ENCODE measurements around the gene CTBP1.

Gene CTBP1

GRCh38 chr4:1219566-1219950, 29.4 kb downstream of the CTBP1 start:
- no peak overlapping the region for H3K4me3 ChIP-seq (ENCODE audit: low read depth, low read length)
- TF ChIP-seq POLR2A (IDR thresholded peaks at IDR 0.05; ENCODE audit: extremely low read depth, insufficient read length) (no peak), MYC (IDR thresholded peaks at IDR 0.05; ENCODE audit: low read depth, low read length) (no peak)
- TF ChIP-seq, protein P1, sequence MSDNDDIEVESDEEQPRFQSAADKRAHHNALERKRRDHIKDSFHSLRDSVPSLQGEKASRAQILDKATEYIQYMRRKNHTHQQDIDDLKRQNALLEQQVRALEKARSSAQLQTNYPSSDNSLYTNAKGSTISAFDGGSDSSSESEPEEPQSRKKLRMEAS (IDR thresholded peaks at IDR 0.05; ENCODE audit: low read depth, low read length): no peak
- TF ChIP-seq, protein P2, sequence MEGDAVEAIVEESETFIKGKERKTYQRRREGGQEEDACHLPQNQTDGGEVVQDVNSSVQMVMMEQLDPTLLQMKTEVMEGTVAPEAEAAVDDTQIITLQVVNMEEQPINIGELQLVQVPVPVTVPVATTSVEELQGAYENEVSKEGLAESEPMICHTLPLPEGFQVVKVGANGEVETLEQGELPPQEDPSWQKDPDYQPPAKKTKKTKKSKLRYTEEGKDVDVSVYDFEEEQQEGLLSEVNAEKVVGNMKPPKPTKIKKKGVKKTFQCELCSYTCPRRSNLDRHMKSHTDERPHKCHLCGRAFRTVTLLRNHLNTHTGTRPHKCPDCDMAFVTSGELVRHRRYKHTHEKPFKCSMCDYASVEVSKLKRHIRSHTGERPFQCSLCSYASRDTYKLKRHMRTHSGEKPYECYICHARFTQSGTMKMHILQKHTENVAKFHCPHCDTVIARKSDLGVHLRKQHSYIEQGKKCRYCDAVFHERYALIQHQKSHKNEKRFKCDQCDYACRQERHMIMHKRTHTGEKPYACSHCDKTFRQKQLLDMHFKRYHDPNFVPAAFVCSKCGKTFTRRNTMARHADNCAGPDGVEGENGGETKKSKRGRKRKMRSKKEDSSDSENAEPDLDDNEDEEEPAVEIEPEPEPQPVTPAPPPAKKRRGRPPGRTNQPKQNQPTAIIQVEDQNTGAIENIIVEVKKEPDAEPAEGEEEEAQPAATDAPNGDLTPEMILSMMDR (IDR thresholded peaks at IDR 0.05; ENCODE audit: low read depth, low read length): no peak
- no peak for DNase-seq (ENCODE audit: low read depth)

DNA sequence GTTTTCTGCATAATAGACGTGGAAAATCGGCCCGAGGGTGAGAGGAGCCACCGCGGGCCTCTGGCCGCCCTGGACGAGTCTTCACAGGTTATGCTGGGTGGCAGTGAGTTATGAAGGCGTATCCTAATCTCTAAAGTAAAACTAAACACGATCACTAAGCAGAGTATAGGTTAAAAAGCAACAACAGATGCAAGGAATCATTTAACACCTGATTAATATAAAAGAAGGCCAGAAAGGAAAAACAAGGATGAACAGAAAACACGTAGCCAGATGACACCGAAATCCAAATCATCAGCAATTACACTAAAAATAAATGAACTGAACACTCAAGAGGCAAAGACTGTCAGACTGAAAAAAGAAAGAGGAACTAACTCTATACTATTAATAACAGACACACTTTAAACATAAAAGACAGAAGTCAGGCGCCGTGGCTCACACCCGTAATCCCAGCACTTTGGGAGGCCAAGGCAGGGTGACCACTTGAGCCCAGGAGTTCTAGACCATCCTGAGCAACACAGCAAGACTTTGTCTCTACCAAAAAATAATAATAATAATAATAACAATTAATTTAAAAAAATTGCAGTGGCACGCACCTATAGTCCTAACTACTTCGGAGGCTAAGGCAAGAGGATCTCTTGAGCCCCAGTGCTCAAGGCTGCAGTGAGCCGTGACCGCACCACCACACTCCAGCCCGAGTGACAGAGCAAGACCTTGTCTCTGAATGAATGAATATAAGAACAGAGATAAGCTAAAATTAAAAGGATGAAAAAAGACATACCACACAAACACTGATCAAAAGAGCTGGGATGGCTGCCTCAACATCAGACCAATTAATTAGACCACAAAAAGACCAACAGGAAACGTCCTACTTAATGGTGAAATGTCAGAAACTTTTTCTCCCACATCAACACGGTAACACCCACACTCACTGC, 30.0 kb downstream of the CTBP1 start:
- peak; percentile 58 for DNase-seq (ENCODE audit: low read depth)
- H3K4me3 ChIP-seq (ENCODE audit: low read depth, low read length): no peak overlapping the region
- TF ChIP-seq POLR2A (IDR thresholded peaks at IDR 0.05; ENCODE audit: extremely low read depth, insufficient read length): no peak
- TF ChIP-seq MYC (IDR thresholded peaks at IDR 0.05; ENCODE audit: low read depth, low read length): no peak
- TF ChIP-seq, protein P2 (IDR thresholded peaks at IDR 0.05; ENCODE audit: low read depth, low read length): no peak
- TF ChIP-seq, protein P1 (IDR thresholded peaks at IDR 0.05; ENCODE audit: low read depth, low read length): no peak

DNA sequence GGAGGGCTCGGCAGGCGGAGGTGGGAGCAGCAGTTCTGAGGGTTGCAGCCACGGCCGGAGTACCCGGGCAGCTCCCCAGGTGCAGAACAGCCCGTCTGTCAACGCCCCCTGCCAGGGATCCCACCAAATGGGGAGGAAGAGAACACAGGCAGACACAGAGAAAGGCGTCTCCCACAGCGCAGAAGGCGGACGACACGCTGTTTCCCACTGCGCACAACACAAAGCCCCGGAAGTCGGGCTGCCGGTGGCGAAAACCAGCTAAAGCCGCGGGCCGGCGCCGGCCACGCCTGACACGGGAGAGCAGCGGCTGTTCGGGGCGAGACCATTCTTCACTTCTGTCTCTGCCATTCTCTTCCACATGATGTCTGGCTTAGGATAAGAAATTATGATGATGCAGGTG, 31.6 kb downstream of the CTBP1 start:
- TF ChIP-seq, protein P2 (IDR thresholded peaks at IDR 0.05; ENCODE audit: low read depth, low read length): no peak
- TF ChIP-seq, protein P1 (IDR thresholded peaks at IDR 0.05; ENCODE audit: low read depth, low read length): no peak
- TF ChIP-seq MYC (IDR thresholded peaks at IDR 0.05; ENCODE audit: low read depth, low read length): no peak
- TF ChIP-seq POLR2A (IDR thresholded peaks at IDR 0.05; ENCODE audit: extremely low read depth, insufficient read length): no peak
- DNase-seq (ENCODE audit: low read depth): no peak
- no peak overlapping the region for H3K4me3 ChIP-seq (ENCODE audit: low read depth, low read length)

DNA sequence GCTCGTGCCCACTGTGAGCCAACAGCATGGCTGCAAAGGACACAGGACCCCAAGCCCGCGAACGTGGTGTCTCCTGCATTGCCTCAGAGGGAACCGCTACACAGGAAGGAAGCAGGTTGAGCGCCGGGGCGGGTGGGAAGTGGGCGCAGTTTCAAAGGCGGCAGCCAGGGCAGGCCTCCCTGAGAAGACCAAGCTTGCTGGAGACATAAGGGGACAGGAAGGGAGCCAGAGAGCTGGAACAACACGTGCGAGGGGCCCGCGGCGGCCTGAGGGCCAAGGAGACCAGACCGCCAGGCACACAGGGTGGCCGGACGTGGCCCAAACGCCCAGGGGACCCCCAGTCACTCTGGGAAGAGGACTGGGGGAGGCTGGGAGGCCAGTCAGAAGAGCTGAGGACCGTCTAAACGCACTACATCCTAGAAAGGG, 32.0 kb downstream of the CTBP1 start:
- TF ChIP-seq, protein P2 (IDR thresholded peaks at IDR 0.05; ENCODE audit: low read depth, low read length): no peak
- TF ChIP-seq, protein P1 (IDR thresholded peaks at IDR 0.05; ENCODE audit: low read depth, low read length): no peak
- no peak for TF ChIP-seq POLR2A (IDR thresholded peaks at IDR 0.05; ENCODE audit: extremely low read depth, insufficient read length)
- TF ChIP-seq MYC (IDR thresholded peaks at IDR 0.05; ENCODE audit: low read depth, low read length): no peak
- no peak for DNase-seq (ENCODE audit: low read depth)
- no peak overlapping the region for H3K4me3 ChIP-seq (ENCODE audit: low read depth, low read length)

DNA sequence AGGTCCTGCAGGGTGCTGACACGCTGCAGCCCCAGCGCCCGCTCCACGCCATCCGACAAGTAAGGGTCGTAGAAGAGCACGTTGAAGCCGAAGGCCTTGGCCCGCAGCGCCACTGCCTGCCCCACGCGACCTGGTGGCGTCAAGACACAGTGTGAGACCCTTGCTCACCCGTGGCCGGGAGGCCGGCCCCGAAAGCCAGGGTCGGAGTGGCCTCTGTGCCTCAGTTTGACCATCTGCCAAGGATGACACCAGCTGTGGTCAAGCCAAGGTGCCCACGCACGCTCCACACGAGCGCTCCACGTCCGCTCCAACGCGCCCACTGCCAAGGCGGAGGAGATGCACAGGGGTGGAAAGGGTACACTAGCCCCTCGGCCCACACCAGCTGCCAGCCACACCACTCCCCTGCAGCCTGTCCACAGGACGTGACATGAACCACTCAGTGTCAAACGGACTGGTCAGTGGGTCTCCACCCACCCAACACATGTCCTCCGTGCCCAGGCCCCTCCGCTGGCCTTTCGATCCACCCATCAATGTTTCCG, 32.8 kb downstream of the CTBP1 start:
- TF ChIP-seq POLR2A (IDR thresholded peaks at IDR 0.05; ENCODE audit: extremely low read depth, insufficient read length) (no peak), MYC (IDR thresholded peaks at IDR 0.05; ENCODE audit: low read depth, low read length) (no peak)
- TF ChIP-seq, protein P2 (IDR thresholded peaks at IDR 0.05; ENCODE audit: low read depth, low read length): no peak
- TF ChIP-seq, protein P1 (IDR thresholded peaks at IDR 0.05; ENCODE audit: low read depth, low read length): no peak
- DNase-seq (ENCODE audit: low read depth): no peak
- H3K4me3 ChIP-seq (ENCODE audit: low read depth, low read length): no peak overlapping the region

Measured in NB4 (cell line).